ENCODE data around the gene PTGIR.

- no peak for TF ChIP-seq CTCF (IDR thresholded peaks at IDR 0.05)
- TF ChIP-seq POLR2AphosphoS5 (IDR thresholded peaks at IDR 0.05; ENCODE audit: insufficient read depth in 1 of 2, low read depth in 1 of 2) = no peak
Measured at GRCh38 chr19:46621191-46622117, 3.4 kb downstream of the PTGIR start.

Data from vagina (tissue), 2 donors.